B cell (primary cell): ENCODE data around the gene LHFPL6.

Experiments used
- CTCF ChIP-seq: fragments of 200-600 bp; IDR thresholded peaks from one replicate; pipeline ENCODE4 v1.8.0; 2022; ENCODE audit warnings: antibody characterized with exemption, mild to moderate bottlenecking
- EZH2 ChIP-seq: IDR thresholded peaks from 2 replicates; pipeline ENCODE4 v1.6.1; 2012; ENCODE audit warnings: borderline replicate concordance, low read depth, mild to moderate bottlenecking, moderate library complexity, low read length; ENCODE audit not compliant: insufficient read depth, poor library complexity, severe bottlenecking

- TF ChIP-seq CTCF (no peak), EZH2 (no peak)
These were observed 223.0 kb downstream of the LHFPL6 start for GRCh38 chr13:39379667-39380655.
